GM21390 (cell line): ENCODE data around the gene SLC15A3.

Source experiments
- ATAC-seq: cut with Tn5 transposase; IDR thresholded peaks from one replicate; pipeline ENCODE4 v1.9.1; 2021; ENCODE audit not compliant: unreplicated experiment

SLC15A3 gene

GRCh38 chr11:60951904-60952741 is at the start of gene SLC15A3:
TSS of gene SLC15A3 (minus strand) at chr11:60952176. CDS start at chr11:60951551, 625 bp downstream.
- peak; percentile 82 for ATAC-seq

DNA sequence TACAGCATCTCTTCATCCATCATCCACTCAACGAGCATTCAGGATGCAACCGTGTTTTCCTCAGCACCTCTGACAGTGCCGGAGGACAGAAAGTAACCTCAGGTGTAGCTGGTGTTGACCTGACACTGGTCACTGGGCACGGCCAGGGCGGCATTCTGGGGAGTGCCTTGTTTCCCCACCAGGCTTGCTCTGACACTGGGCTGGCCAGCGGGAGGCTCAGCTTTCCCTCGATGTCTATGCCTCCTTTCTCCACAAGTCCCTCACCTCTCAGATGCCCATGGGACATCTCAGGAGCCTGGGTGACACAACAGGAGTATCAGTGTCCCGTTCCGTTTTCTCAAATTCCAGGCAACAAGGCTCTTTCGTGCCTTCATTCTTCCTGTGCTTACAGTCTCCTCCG is 48.5 kb upstream of the SLC15A3 start:
- ATAC-seq: no peak

DNA sequence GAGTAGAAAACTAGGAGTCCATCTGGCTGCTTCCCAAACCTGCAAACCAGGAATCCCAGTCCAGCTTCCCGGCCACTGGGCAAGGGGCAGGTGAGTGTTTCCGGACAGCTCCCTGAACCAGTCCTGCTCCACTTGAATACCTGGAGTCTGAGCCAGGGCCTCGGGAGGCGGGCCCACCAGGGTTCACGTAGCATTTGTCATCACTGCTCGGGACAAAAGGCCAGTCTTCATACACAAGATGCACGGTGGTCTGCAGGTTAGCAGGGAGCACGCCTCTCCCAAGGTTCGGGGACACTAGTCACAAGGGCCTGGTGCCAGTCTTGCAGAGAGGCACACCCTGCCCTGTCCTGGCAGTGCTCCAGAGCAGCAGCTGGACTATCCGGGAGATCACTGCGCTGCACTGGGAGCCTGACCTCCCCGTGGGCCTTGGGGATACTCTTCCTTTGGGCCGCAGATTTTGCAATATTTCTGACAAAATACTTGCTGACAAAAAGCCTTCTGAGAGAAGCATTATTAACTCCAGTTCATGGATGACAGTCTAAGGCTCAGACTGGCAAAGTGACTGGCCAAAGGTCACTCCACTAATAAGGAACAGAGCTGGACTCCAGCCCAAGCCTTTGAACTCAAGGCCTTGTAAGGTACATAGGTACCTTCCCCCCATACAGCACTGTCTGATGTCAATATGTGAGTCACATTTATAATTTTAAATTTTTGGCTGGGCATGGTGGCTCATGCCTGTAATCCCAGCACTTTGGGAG is 44.6 kb upstream of the SLC15A3 start:
- no peak for ATAC-seq

DNA sequence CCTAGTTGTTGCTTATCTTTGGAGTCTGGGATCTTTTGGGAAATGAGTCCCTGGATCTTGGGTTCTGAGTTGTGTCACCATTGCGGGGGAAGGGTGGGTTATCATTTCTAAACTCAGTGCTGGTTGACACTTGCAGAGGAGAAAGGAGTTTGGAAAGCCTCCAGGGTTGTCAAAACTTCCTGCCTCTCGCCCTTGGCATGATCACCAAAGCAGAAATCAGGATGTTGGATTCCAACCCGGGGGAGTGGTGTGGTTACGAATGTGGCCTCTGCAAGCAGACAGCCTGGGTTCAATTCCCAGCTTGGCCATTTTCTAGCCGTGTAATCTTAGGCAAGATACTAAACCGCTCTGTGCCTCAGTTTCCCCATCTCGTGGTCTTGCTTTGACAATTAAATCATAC is 43.8 kb upstream of the SLC15A3 start:
- no peak for ATAC-seq

DNA sequence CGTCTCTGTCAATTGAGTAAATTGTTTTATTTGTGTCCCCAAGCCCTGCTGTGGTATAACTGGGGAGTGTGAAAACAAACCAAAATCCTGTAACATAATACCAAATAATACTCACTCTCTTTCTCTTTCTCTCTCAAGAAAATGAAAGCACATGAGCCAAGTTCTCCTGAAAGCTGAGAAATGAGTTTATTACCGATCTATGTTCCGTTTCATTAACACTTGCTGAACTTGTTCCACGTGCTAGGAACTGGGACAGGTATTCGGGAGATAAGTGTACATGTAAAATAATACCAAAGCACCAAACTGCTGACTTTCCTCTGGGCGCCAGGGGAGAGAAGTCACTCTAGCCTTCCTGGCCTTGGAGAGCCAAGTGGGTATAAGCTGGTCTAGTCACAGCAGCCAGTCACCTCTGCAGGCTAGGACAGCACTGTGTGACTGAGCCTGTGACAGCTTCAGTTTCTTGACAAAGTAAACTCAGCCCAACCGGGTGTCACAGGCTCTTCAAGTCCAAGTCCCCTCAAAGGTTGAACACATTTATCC is 42.6 kb upstream of the SLC15A3 start:
- no peak for ATAC-seq

DNA sequence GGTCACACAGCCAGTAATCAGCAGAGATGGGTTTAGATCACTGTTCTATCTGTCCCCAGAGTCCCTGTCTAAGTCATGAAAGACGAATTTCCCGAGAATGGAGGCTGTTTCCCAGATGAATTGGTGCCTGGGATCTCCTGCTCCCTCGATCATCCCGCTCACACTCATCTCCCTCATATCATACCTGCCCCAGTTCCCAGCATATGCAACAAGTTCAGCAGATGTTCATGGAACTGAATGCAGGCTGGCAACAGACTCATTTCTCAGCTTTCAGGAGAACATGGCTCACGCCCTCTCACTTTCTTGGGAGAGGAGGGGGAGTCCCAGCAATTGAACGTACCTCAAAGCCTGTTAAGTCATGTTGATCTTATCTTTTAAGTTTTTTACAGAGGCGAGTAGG is 41.6 kb upstream of the SLC15A3 start:
- ATAC-seq: no peak

GRCh38 chr11:60992842-60993409 is 41.0 kb upstream of the SLC15A3 start:
- no peak for ATAC-seq

DNA sequence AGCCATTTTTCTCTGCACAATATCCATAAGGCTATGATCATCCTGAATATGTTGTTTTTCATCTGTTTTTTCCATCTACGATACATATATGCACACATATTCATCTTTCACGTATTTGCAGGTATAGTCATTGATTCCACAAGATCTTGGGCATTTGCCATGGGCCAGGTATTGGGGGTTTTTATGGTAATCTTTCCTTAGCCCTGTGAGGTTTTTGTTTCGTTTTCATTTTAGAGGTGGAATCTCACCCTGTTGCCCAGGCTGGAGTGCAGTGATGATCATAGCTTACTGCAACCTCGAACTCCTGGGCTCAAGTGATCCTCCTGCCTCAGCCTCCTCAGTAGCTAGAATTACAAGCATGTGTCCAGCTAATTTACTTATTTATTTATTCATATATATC is 39.5 kb upstream of the SLC15A3 start:
- ATAC-seq: no peak

GRCh38 chr11:60989093-60989650 is 37.2 kb upstream of the SLC15A3 start:
- ATAC-seq: no peak

- ATAC-seq: no peak
Observed at GRCh38 chr11:60988658-60989057, 36.7 kb upstream of the SLC15A3 start.

GRCh38 chr11:60987577-60988277 is 35.8 kb upstream of the SLC15A3 start:
- ATAC-seq: no peak

DNA sequence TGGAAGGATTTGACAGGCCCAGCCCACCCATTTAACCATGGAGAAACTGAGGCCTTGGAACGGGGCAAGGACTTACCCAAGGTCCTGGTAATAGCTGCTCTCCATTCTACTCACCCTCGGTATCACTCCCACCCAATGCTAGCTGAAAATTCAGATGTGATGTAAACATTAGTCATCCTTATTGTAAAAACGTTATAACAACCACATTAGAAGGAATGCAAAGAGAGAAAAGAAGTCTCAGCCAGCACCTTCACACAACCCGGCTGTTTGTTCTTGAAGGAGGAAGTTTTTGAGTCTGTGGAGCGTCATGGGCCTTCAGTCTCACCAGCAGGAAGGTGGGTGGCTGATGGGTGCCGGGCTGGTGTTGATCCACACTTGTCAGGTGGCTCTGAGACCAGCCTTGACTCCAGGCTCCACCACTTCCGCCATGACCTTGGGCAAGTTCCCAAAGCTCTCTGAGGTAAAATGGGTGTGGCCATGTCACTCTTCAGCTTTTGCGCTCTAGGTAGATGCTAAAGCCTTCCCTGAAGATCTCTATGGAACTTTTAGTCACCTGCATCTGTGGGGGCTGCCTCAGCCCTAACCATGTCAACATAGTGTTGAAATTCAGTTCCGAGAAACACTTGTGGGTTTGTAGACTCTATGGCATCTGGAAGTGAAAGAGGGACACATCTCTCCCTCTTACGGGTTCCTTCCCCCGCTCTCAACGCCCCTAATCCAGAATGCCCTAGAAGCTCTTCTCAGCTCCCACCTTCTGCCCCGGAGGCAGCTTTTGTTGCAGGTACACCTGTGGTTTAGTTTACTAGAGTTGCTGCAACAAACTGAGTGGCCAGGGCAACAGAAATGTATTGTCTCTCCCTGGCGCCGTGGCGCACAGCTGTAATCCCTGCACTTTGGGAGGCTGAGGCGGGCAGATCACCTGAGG is 34.3 kb upstream of the SLC15A3 start:
- no peak for ATAC-seq

- ATAC-seq: no peak
Observed at GRCh38 chr11:60985501-60985900, 33.5 kb upstream of the SLC15A3 start.

DNA sequence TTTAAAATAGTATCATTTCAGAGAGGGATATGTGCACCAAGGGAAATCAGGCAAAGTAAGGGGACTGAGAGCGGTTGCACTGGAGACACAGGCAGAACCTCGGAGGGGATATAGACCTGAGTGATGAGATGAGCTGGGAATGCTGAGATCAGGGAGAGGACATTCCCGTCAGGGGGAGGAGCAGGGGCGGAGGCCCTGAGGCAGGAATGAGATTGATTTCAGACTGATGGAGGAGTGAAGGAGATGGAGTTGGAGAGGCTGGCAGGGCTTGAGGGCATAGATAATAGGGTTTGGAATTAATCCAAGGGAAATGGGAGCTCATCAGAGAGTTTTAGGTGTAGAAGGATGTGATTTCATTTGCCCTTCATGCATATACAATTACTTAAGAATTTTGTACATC is 32.7 kb upstream of the SLC15A3 start:
- ATAC-seq: no peak

- no peak for ATAC-seq
Observed at GRCh38 chr11:60984149-60984548, 32.2 kb upstream of the SLC15A3 start.

- ATAC-seq: no peak
Observed at GRCh38 chr11:60982184-60982583, 30.2 kb upstream of the SLC15A3 start.

- no peak for ATAC-seq
Observed at GRCh38 chr11:60981515-60981914, 29.5 kb upstream of the SLC15A3 start.

DNA sequence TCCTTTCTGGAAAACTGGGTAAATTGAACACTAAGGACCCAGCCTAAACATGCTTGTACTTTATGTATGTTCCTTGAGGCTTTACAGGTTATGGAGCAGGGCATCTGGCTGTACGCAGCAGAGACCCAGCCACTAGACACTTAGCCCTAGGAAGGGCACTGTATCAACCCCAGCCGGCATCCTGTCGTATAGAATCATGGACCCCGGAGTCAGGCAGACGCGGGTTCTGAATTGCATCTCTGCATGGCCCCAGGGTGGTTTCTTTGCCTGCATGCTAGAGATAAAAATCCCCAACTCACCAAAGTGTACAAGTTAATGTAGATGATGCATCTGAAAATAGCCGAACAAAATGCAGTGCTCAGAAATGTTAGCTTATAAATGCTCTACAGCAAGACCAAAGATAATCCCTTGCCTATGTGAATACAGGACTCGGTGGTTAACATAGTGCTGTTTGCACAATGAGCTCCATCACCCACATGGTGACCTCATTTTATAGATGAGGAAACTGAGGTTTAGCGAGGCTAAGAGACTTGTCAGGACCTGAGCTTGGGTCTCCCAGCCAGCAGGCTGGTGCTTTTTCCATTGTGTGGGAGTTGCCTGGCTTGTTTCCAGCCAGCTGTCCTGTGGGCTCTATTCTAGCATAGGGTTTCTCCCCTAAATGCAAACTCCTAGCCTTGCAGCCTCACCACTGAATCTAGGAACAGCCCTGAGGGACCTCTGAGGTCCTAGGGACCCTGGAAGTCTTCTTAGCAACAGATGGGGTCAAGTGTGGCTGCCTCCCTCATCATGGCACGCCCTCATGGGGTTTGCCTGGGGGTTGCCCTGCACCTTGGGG is 26.8 kb upstream of the SLC15A3 start:
- ATAC-seq: no peak

DNA sequence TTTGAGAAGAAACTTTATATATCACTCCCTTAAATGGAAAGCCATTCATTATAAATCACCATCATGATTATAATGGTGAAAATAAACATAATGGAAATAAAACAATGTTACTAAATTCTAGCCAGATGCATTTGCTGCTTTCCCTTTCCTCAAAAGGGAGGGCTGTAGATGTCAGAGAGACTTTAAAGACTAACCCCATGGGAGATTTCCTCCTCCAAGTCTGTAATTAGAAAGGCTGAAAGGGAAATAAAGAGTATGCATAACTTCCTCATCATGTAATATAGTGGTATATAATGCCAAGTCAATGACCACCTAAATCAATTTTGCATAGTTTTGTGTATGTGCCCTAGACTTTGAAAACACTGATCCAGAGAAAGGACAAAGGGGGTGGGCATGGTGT is 25.9 kb upstream of the SLC15A3 start:
- ATAC-seq: no peak
